HepG2 (cell line): Measurements from ENCODE around the gene RHBG.

Experiments
- ARHGAP35 ChIP-seq: sonication (generic); formaldehyde crosslinking; IDR thresholded peaks from 2 replicates; pipeline ENCODE4 v1.9.0; 2022; ENCODE audit warnings: mild to moderate bottlenecking, inconsistent platforms, moderate library complexity, missing genetic modification reagents, borderline replicate concordance
- CEBPG ChIP-seq: IDR thresholded peaks from 2 replicates; pipeline ENCODE4 v1.6.1; 2016
- KLF13 ChIP-seq: sonication (generic); formaldehyde crosslinking; IDR thresholded peaks from 2 replicates; pipeline ENCODE4 v1.4.0; 2020; ENCODE audit warnings: mild to moderate bottlenecking, missing genetic modification reagents
- SP140L ChIP-seq: sonication (generic); formaldehyde crosslinking; IDR thresholded peaks from 2 replicates; pipeline ENCODE4 v1.4.0; 2020; ENCODE audit warnings: missing genetic modification reagents, borderline replicate concordance
- SUZ12 ChIP-seq: fragments of 150-350 bp; IDR thresholded peaks from 2 replicates; pipeline ENCODE4 v1.6.1; 2014; ENCODE audit warnings: low read depth, low read length
- TAF15 ChIP-seq: fragments of 200-400 bp; formaldehyde crosslinking; IDR thresholded peaks from one replicate; pipeline ENCODE4 v1.6.1; 2018; ENCODE audit warnings: mild to moderate bottlenecking, low read depth, low read length; ENCODE audit not compliant: poor library complexity, severe bottlenecking
- ZNF264 ChIP-seq: sonication (generic); formaldehyde crosslinking; IDR thresholded peaks from 2 replicates; pipeline ENCODE4 v1.4.0; 2020; ENCODE audit warnings: missing genetic modification reagents
- ZNF331 ChIP-seq: sonication (generic); formaldehyde crosslinking; IDR thresholded peaks from 2 replicates; pipeline ENCODE4 v1.4.0; 2020; ENCODE audit warnings: missing genetic modification reagents
- ZSCAN20 ChIP-seq: sonication (generic); formaldehyde crosslinking; IDR thresholded peaks from 2 replicates; pipeline ENCODE4 v1.4.0; 2020; ENCODE audit warnings: missing genetic modification reagents, mild to moderate bottlenecking, borderline replicate concordance
- TF ChIP-seq, protein P1 (sequence below): sonication (generic); formaldehyde crosslinking; IDR thresholded peaks from 2 replicates; pipeline ENCODE4 v1.4.0; 2020; ENCODE audit warnings: missing genetic modification reagents, low read depth, mild to moderate bottlenecking, borderline replicate concordance

DNA sequence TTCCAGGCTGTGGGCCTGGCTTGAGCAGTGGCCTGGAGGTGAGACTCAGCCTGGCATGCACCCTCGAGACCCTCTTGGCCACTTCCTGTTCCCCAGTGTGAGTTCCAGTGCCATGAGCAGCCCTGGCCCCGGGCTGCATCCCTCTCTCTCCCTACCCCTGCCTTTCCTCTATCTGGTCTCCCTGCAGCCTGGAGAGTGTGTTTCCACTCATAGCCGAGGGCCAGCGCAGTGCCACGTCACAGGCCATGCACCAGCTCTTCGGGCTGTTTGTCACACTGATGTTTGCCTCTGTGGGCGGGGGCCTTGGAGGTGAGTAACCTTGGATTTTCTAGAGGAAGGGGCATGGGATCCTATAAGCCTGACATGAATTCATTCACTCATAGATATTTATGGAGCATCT, 13.6 kb downstream of the RHBG start:
- TF ChIP-seq, protein P1, sequence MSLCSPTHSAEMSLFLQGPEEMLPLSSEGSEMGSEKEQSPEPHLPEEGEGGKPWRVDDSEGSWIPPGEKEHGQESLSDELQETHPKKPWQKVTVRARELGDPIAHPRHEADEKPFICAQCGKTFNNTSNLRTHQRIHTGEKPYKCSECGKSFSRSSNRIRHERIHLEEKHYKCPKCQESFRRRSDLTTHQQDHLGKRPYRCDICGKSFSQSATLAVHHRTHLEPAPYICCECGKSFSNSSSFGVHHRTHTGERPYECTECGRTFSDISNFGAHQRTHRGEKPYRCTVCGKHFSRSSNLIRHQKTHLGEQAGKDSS (CRISPR knock-in tag), result no peak
- TF ChIP-seq TAF15 (no peak), ZNF264 (no peak), KLF13 (CRISPR knock-in tag) (no peak), ZNF331 (CRISPR knock-in tag) (no peak), ARHGAP35 (CRISPR knock-in tag) (no peak), SP140L (CRISPR knock-in tag) (no peak), CEBPG (CRISPR knock-in tag) (no peak), SUZ12 (no peak), ZSCAN20 (CRISPR knock-in tag) (no peak)
